Fibroblast of lung (primary cell): ENCODE data around the gene CHRM1. TPM values are rescaled to one million over a fixed set of nuclear protein-coding genes. Genes with fewer than 3 reads are reported as not detected.
A peak's percentile ranks its signal among the peaks of the same experiment; 100 is the strongest.

Experiments
- DNase-seq, 2 donors: peaks; one replicate each; pipeline versions ENCODE4 v3.0.0 to v3.0.0-alpha.2; 2010; ENCODE audit warnings: low read depth in 2 of 2
- H2AFZ ChIP-seq: 2 replicates; pipeline ENCODE4 v1.5.1; 2012; ENCODE audit warnings: low read length, control low read depth, inconsistent platforms
- H3K27ac ChIP-seq: 2 replicates; pipeline ENCODE4 v1.5.1; 2011; ENCODE audit warnings: low read length, control low read depth; ENCODE audit not compliant: insufficient read depth
- H3K27me3 ChIP-seq: 2 replicates; pipeline ENCODE4 v1.5.1; 2011; ENCODE audit warnings: mild to moderate bottlenecking, low read length; ENCODE audit not compliant: control insufficient read depth, insufficient read depth
- H3K36me3 ChIP-seq: 2 replicates; pipeline ENCODE4 v1.5.1; 2011; ENCODE audit warnings: low read length; ENCODE audit not compliant: control insufficient read depth, insufficient read depth
- H3K4me1 ChIP-seq: 2 replicates; pipeline ENCODE4 v1.5.1; 2011; ENCODE audit warnings: low read length; ENCODE audit not compliant: control insufficient read depth, insufficient read depth; ENCODE audit errors: extremely low read depth
- H3K4me2 ChIP-seq: 2 replicates; pipeline ENCODE4 v1.5.1; 2011; ENCODE audit warnings: low read length, control low read depth; ENCODE audit not compliant: insufficient read depth; ENCODE audit errors: extremely low read depth
- H3K4me3 ChIP-seq, 4 experiments: fragments of 200-600 bp in 1 of 4; sonication (generic) in 1 of 4; replicated peaks in 1 of 4; 2 replicates each; pipeline ENCODE4 v1.5.1; 2011 to 2016; ENCODE audit warnings: low read length in 4 of 4, low read depth in 3 of 4, mild to moderate bottlenecking in 3 of 4, control low read depth in 2 of 4, inconsistent platforms in 1 of 4, mixed read lengths in 1 of 4; ENCODE audit not compliant: insufficient read depth in 1 of 4; ENCODE audit errors: control extremely low read depth in 1 of 4
- H3K79me2 ChIP-seq: 2 replicates; pipeline ENCODE4 v1.5.1; 2012; ENCODE audit warnings: mild to moderate bottlenecking, low read length, inconsistent platforms; ENCODE audit not compliant: control insufficient read depth, insufficient read depth
- H3K9ac ChIP-seq: 2 replicates; pipeline ENCODE4 v1.5.1; 2011; ENCODE audit warnings: mild to moderate bottlenecking, low read length, control low read depth; ENCODE audit not compliant: insufficient read depth
- H3K9me3 ChIP-seq: 2 replicates; pipeline ENCODE4 v1.5.1; 2012; ENCODE audit warnings: low read depth, low read length; ENCODE audit not compliant: control insufficient read depth, insufficient read depth
- H4K20me1 ChIP-seq: 2 replicates; pipeline ENCODE4 v1.5.1; 2011; ENCODE audit warnings: low read length; ENCODE audit not compliant: control insufficient read depth, insufficient read depth; ENCODE audit errors: extremely low read depth
- EZH2 ChIP-seq: IDR thresholded peaks from 2 replicates; pipeline ENCODE4 v1.5.1; 2012; ENCODE audit warnings: low read length, control low read depth, mild to moderate bottlenecking; ENCODE audit errors: missing control alignments
- polyA plus RNA-seq, 2 donors: library from polyadenylated mRNA; depleted of rRNA in 1 of 2; stranded (reverse) in 1 of 2; unstranded in 1 of 2; fragments of >200 nt; gene quantifications; 2 replicates each; pipeline ENCODE4 v1.2.1, GENCODE V29; 2011 to 2012; ENCODE audit warnings: missing spikeins in 1 of 2
- total RNA-seq: library from RNA; depleted of rRNA; stranded (reverse); fragments of >200 nt; gene quantifications from 2 replicates; pipeline ENCODE4 v1.2.1, GENCODE V29; 2014
- TF ChIP-seq, protein P1 (sequence below), 2 donors: IDR thresholded peaks in 1 of 2; conservative IDR thresholded peaks in 1 of 2; 1 replicate in 1 of 2; 2 replicates in 1 of 2; pipeline ENCODE4 v1.5.1; 2011 to 2012; ENCODE audit warnings: low read length in 2 of 2, control low read depth in 1 of 2, inconsistent platforms in 1 of 2, low read depth in 1 of 2, mild to moderate bottlenecking in 1 of 2

CHRM1 gene
- total and polyA plus RNA-seq, 2 donors (not counting 1 experiment from before 2014, with no cell fraction given): not detected

DNA sequence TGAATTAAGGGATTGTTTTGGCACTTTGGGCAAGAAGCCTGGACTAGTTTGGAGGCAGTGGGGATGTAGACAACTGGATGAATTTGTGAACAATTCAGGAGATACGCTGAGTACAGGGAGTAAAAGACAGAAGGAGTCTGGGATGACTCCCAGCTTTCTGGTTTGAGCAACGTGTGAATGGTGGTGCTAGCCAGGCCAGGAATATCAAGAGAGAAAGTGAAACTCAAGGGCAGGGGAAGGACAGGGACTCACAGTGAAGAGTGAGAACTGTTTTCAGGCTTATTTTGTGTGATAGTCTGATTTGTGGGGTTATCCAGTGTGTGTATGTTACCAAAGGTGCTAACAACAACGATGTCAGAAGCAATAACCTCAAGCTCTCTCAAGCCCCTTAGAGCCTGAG, 15.9 kb downstream of the CHRM1 start:
- peaks cover 5% of the 10 kb centered on the region for H3K4me1 ChIP-seq
- H3K9me3 ChIP-seq: no peaks in the 10 kb centered on the region
- H3K27ac ChIP-seq: no peak overlapping the region
- no peak overlapping the region for H3K9ac ChIP-seq
- no peak for DNase-seq
- TF ChIP-seq, protein P1, sequence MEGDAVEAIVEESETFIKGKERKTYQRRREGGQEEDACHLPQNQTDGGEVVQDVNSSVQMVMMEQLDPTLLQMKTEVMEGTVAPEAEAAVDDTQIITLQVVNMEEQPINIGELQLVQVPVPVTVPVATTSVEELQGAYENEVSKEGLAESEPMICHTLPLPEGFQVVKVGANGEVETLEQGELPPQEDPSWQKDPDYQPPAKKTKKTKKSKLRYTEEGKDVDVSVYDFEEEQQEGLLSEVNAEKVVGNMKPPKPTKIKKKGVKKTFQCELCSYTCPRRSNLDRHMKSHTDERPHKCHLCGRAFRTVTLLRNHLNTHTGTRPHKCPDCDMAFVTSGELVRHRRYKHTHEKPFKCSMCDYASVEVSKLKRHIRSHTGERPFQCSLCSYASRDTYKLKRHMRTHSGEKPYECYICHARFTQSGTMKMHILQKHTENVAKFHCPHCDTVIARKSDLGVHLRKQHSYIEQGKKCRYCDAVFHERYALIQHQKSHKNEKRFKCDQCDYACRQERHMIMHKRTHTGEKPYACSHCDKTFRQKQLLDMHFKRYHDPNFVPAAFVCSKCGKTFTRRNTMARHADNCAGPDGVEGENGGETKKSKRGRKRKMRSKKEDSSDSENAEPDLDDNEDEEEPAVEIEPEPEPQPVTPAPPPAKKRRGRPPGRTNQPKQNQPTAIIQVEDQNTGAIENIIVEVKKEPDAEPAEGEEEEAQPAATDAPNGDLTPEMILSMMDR (conservative IDR thresholded peaks at IDR 0.05 in 1 of 2, IDR thresholded peaks at IDR 0.05 in 1 of 2; ENCODE audit: low read depth in 1 of 2, low read length in 2 of 2): no peak
- no peak for TF ChIP-seq EZH2
- peaks cover under 1% of the 10 kb centered on the region for H3K27me3 ChIP-seq
- H3K36me3 ChIP-seq: no peaks in the 10 kb centered on the region
- no peaks in the 10 kb centered on the region for H4K20me1 ChIP-seq
- no peak overlapping the region for H3K4me3 ChIP-seq
- H3K79me2 ChIP-seq: no peaks in the 10 kb centered on the region
- peak overlapping the region; percentile 11 for H3K4me2 ChIP-seq
- peak overlapping the region; percentile 5 for H2AFZ ChIP-seq

DNA sequence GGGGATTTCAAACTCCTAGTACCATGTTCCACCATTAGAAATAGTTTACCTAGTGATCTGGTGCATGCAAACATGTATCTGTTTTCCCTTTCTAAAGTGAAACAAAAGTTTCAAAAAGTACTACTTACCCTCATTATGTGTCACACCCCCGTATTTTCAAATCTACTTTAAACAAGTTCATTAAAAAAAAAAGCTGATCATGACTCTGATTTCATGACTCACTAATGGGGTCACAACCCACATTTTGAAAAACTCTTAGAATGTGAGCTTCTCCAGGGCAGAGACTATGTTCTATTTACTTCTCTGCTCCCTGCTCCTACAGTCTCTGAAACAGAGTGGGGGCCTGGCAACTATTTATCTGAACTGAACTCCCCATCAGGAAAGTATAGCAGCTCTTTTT, 18.2 kb downstream of the CHRM1 start:
- no peak for TF ChIP-seq EZH2
- TF ChIP-seq, protein P1 (conservative IDR thresholded peaks at IDR 0.05 in 1 of 2, IDR thresholded peaks at IDR 0.05 in 1 of 2; ENCODE audit: low read depth in 1 of 2, low read length in 2 of 2): no peak
- Histone ChIP-seq H4K20me1 (no peaks in the 10 kb centered on the region), H3K4me1 (peaks cover 5% of the 10 kb centered on the region), H2AFZ (no peak overlapping the region), H3K9me3 (no peaks in the 10 kb centered on the region), H3K27ac (no peak overlapping the region), H3K4me3 (no peak overlapping the region), H3K4me2 (no peak overlapping the region), H3K36me3 (no peaks in the 10 kb centered on the region), H3K79me2 (no peaks in the 10 kb centered on the region), H3K27me3 (peaks cover 3% of the 10 kb centered on the region), H3K9ac (no peak overlapping the region)
- peak; percentile 47 to 50 for DNase-seq

DNA sequence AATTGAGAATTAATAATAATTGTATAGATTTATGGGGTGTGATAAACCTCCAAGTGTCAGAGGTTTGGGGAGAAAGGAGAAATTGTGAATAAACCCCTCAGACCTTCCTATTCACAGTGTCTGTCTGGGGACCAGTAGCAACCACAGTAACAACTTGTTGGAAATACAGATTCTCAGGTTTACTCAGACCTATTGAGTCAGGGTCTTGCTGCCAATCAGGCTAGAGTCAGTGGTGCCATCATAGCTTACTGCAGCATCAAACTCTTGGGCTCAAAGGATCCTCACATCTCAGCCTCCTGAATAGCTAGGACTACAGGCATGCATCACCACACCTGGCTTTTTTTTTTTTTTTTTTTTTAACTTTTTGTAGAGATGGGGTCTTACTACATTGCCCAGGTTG, 23.1 kb downstream of the CHRM1 start:
- Histone ChIP-seq H3K4me3 (no peak overlapping the region), H2AFZ (no peak overlapping the region), H3K79me2 (no peaks in the 10 kb centered on the region), H3K4me2 (no peak overlapping the region), H3K27me3 (peaks cover 3% of the 10 kb centered on the region), H4K20me1 (no peaks in the 10 kb centered on the region), H3K36me3 (no peaks in the 10 kb centered on the region), H3K4me1 (peaks cover 3% of the 10 kb centered on the region), H3K9ac (no peak overlapping the region), H3K9me3 (no peaks in the 10 kb centered on the region), H3K27ac (no peak overlapping the region)
- TF ChIP-seq, protein P1 (conservative IDR thresholded peaks at IDR 0.05 in 1 of 2, IDR thresholded peaks at IDR 0.05 in 1 of 2; ENCODE audit: low read depth in 1 of 2, low read length in 2 of 2): no peak
- no peak for TF ChIP-seq EZH2
- no peak for DNase-seq
